SKM-1 (cell line): Measurements from ENCODE around the gene LYPD4.
"Not testable (repeated sequence)": the region's sequence is repeated elsewhere in the genome, so short reads cannot be mapped to it uniquely, and the experiment has no call there.

ENCODE experiments used
- DNase-seq: peaks from one replicate; lab custom pipeline; 2025; ENCODE audit not compliant: unreplicated experiment; lab: John Stamatoyannopoulos, UW

The LYPD4 gene

DNA sequence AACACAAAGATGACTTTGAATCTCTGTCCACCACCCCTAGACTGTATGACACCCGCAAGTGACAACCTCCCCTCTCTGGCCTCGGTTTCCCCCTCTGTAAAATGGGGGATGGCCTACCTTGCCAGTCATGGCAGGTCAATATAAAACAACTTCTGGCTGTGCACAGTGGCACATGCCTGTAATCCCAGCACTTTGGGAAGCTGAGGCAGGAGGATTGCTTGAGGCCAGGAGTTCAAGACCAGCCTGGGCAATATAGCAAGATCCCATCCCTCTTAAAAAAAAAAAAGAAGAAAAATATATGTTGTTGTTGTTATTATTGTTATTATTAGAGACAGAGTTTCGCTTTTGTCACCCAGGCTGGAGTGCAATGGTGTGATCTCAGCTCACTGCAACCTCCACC, 31.5 kb upstream of the LYPD4 start:
- DNase-seq: not testable (repeated sequence)

DNA sequence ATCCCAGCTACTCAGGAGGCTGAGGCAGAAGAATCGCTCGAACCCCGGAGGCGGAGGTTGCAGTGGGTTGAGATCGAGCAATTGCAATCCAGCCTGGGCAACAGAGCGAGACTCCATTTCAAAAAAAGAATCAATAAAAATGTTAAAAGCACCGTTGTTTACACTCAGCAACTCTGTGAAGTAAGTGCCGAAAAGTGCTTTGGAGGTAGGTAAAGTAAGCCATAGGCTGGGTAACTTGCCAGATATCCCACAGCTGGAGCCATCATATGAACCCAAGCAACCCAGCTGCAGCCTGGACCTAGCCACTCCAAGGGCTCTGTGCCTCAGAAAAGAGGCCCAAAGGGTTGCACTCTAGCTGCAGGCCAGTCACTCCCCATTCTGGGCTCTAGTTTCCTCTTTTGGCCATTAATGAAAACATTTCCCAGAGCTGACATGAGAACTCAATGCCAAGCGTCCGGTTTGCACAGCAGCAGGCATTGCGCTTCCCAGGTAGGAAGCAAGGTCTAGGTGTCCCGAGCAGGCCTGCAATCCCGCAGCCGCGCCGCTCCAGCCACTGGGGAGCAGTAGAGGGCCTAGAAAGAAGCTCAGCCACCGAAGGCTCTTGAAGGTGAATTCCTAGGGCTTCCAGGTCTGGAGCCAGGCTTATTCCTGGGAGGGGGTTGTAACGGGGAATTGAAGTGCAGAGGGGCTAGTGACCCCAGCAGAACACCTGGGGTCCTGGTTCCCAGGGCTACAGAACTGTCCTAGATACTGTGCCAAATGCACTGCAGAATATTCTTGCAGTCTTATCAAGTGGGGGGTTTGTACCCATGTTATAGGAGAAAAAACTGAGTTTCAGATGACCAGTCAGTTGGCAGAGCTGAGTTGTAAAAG, 28.5 kb upstream of the LYPD4 start:
- no peak for DNase-seq

DNA sequence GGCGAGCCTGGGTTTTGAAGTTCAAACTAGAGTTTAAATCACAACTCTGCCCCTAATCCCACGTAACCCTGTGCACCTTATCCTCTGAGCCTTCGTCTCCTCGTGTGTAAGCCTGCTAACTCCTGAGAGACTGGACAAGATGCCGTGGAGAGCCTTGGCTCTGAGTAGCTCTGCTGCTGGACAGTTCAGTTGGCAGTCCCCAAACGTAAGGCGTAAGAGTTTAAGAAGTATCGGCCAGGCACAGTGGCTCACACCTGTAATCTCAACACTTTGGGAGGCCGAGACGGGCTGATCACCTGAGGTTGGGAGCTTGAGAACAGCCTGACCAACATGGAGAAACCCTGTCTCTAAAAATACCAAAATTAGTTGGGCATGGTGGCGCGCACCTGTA, 27.9 kb upstream of the LYPD4 start:
- no peak for DNase-seq

DNA sequence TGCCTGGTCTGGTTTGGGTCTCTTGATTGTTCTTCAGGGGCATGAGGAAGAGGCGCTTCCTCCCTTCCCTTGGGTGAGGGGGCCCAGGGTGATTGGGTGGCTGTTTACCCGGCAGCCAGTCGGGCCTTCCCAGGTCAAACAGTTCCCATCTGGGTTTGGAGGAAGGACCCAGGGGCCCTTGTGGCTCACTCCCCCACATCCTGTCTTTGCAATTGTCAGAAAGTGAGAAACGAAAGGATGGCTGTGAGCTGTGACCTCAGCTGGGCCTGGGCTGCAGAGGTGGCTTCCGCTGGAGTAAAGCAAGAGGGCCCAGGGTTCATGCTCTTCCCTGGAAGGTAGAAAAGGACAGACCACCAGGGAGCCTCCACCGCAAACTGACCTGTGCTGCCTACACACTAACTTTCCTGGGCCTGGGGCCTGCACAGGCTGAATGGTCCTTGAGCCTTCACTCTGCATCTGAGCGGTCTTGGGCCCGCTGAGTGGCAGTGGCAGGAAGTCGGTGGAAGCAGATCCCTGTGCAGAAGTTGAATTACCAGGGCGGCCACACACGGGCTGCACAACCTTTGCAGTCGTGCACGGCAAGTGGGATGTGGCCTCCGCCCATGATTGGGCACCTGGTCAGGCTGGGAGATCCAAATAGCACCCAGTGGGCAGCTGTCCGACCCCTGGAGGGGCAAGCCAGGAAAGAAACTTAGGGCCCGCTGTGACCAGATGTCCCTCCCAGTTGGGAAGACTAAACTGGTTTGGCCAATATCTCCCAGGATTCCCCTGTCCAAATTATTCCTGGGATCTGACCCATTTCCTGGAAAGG, 27.3 kb upstream of the LYPD4 start:
- peak; percentile 15 for DNase-seq

DNA sequence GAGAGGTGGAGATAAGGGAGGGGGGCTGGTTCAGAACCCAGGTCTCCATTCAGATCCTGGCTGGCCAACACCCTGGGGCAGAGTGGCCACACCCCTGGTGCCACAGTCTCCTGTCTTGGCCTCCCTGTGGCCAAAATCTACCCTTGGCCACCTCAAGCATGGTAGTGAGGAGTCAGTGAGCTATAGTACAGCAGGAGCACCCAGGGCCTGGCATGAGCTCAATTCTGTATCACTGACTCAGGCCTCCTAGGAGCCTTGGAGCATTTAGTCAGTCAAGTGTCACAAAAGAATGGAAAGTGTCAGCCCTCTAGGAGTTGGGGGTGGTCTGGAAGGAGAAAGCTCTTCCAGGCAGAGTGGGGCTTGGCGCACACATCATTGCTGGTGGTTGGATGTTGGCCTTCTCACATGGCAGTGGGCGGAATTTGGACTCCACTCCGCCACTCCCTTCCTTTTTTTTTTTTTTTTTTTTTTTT, 26.0 kb upstream of the LYPD4 start:
- no peak for DNase-seq

DNA sequence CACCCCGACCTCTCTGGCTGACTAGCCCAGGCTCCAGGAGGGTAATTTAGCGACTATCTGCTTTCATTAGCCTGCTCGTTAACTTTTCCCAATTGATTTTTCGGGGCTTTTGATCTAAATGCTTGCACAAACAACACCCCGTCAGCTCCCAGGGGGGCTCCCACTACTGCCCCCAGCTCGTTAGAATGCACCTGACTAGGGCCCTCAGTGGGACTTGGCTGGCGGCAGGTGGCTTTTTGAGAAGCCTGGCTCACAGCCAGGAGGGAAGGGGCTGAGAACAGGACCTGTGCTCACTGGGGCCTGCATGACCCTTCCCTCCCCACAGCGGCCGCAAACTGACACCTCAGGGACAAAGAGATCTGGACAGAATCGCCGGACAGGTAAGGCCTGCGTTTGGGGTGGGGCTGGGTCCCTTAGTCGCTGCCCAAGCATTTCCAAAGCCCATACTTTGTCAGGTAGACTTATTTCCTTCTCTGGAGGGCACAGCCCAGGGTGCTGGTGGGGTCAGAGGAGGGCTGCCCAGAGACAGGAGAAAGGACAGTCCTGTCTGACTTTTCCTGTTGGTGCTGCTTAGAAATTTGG, 25.0 kb upstream of the LYPD4 start:
- DNase-seq: no peak

DNA sequence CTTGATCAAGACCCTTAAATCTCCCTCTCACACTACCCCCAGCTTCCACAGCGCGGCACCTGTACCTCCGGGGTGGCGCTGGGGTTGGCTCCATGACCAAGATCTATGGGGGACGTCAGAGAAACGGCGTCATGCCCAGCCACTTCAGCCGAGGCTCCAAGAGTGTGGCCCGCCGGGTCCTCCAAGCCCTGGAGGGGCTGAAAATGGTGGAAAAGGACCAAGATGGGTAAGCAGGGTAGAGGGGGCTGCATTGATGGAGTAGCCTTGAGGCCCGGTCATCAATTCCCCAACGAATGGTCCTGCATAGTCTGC, 24.5 kb upstream of the LYPD4 start:
- DNase-seq: no peak

DNA sequence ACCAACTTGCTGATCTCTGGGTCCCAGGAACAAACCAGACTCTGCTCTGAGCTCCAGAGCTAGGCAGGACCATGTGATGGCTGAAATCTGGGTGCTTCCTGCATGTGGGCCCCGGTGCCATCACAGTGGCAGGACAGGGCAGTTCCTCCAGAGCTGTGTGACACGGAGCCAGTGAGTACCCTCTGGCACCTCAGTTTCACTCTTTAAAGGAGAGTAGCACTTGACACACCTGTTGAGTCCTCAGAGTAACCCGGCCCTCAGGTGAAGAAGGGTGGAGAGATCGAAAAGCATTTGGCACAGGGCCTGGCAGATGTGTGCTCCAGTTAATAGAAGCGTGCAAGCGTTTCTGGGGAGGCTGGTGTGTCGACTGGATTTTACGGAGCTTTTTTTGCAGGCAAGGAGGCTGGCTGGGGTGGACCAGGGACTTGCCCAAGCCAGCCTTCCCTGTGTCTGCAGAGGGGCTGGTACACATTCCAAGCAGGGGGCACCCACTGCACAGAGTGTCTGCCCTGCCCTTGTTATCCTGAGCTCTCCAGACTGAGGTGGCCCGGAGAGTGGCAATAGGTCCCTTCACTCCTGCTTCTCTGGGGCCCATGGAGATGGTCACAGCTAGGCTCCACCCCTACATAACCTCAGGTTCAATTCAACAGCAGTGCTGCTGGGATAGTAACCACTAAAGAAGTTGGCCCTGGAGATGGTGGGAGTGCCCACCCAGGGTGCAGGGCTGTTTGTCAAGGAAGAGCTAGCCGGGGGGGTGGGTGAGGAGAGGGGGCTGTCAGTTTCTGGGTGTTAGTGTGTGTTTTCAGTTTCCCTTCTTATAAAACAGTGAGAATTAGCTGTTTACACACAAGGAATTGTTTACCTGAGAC, 23.9 kb upstream of the LYPD4 start:
- DNase-seq: no peak

DNA sequence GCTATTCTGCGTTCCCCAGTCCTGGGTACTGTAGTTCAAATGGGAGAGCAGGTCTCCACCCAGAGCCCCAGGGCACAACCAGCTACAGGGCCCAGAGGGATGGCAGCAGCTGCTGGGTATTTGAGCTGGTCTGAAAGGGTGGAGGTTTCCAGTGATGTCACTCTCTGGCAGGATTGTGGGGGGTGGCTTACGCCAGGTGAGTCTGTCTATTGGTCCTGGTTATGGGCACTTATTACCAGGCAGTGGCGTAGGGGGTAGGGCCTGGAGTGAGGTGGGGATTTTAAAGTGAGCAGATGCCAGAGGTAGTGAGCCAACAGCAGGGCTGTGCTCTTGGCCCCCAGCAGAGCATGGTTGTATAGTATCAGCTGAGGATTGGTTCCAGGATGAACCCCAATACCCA, 21.8 kb upstream of the LYPD4 start:
- DNase-seq: no peak

DNA sequence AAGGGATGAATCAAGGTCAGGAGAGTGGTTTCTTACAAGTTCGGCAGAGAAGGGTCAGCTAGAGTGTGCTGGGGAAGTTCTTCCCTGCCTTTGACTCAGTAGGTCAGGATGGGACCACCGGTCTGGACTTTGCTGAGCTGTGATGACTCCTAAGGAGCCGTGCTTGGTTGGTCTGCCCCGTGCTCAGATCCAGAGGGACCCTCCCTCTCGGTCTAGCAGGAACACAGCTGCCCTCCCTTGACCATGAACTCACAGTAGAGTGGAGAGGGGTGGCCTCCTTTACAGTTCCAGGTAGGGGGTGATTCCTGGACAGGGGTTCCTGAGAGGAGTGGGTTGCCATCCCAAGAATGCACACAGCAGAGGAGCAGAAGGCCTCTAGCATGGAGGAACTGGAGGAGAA, 19.9 kb upstream of the LYPD4 start:
- DNase-seq: no peak

DNA sequence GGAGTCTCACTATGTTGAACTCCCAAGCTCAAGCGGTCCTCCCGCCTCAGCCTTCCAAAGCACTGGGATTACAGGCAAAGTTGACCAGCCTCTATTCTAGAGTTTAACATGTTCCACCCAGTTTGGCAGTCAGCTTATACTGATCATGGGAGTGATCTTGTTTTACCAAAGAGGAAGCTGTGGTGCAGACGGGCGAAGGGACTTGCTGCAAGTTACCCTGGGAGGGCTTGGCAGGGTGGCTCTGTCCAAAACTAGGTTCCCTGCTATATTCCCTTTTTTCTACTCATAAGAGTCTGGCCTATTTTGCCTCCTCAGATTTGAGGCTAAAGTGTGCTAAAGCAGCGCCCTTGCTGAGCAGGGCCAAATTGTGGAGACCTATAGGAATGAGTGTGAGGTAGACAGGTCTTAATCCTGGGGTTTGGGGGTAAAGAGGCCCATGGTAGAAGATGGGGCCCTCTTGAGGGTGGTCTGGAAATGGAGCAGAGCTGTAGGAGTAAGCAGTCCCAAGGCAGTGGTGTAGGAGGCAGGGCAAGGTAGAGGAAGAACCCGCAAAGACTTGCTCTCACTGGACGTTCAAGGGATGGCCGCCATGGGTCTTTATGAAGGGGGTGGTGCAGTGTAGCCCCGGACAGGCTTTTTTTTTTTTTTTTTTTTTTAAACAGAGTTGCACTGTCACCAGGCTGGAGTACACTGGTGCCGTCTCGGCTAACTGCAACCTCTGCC, 18.9 kb upstream of the LYPD4 start:
- DNase-seq: no peak

DNA sequence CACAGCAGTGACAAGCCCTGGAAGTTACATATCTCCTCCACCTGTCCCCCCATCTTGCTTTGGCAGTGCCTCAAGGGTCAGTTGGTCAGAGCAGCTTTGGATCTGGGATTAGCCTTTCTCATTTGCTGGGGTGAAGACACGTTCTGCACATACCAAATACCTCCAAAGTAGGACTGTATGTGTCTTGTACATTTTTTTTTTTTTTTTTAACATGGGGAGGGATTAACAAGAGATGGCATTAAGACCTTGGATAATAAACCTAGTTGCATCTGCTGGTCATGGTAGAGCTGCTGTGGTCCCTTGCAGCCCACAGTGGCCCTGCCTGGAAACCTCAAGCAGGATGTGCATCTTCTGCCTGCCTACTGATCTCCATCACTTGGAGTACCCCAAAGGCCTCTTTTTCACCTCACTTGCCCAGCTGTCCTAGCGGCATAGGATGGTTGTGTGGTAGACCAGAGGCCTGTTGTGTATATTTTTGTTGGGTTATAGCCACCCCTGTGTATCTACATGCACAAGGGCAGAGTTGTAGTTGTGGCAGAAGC, 18.0 kb upstream of the LYPD4 start:
- no peak for DNase-seq

DNA sequence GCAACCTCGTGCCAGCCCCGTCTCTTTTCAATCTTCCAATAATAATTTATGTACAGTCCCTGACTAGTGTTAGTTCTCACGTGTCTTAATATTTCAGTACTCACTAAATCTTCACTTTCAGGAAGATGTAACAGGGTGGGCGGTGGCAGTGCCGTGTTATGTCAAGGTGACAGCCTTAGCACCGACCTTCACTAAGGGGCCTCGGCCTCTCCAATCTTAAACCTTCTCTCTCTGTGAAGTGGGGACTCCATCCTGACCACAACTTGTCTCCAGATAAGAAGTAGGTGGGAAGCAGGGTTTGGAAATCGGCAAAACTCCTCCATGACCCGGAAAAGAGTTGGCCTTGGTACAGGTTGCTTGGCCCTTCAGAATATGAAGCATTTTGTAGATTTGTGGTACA, 17.4 kb upstream of the LYPD4 start:
- no peak for DNase-seq

DNA sequence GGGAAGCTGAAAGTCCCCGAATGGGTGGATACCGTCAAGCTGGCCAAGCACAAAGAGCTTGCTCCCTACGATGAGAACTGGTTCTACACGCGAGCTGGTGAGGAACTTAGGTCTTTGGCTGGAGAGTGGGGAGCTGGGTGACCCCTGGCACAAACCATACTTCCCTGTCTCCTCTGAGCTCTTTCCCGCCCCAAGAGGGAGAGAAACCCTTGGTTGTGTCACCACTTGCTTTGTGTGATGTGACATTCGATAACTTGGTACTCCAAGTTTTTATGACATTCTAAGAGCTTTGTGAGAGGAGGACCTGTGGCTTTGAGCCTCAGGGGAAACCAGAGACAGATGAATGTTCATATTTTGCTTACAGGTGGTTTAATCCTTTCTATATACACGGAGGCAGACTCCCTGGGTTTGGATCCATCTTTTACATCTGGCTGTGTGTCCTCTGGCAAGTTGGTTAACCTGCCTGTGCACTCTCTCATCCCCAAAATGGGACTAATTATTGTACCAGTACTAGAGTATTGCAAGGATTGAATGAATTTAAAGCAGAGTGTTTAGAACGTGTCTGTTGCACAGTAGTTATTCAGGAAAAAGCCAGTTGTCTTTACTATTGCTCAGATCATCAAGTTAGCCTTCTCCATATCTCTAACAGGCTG, 16.8 kb upstream of the LYPD4 start:
- no peak for DNase-seq

DNA sequence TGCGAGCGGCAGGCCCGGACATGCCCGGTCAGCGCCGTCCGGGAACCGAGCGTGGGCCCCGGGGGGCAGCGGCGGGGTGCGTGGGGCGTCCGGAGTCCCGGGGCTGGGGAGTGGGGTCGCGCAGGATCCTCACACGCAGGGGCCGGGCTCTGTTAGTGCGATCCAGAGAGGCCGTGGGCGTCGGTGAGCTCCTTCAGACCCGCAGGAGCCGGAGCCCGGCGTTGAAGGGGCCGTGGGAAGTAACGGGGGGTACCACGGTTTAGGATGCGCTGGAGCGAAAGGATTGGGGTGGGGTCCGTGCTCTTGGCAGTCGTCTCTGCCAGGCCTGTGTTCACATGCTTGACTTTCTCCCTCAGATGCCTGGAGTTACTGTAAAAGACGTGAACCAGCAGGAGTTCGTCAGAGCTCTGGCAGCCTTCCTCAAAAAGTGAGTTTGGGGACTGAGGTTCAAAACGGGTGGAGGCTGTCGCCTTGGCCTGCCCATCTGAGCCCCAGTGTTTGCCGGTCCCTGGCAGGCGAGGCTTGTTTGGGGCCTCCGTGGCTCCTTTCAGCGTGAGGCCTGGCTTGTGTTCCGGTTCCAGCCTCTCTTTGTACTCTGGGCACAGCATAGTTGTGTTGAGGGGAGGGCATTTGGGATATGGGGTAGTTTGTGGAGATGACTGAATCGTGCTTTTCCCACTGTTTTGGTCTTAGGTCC, 16.1 kb upstream of the LYPD4 start:
- DNase-seq: no peak

DNA sequence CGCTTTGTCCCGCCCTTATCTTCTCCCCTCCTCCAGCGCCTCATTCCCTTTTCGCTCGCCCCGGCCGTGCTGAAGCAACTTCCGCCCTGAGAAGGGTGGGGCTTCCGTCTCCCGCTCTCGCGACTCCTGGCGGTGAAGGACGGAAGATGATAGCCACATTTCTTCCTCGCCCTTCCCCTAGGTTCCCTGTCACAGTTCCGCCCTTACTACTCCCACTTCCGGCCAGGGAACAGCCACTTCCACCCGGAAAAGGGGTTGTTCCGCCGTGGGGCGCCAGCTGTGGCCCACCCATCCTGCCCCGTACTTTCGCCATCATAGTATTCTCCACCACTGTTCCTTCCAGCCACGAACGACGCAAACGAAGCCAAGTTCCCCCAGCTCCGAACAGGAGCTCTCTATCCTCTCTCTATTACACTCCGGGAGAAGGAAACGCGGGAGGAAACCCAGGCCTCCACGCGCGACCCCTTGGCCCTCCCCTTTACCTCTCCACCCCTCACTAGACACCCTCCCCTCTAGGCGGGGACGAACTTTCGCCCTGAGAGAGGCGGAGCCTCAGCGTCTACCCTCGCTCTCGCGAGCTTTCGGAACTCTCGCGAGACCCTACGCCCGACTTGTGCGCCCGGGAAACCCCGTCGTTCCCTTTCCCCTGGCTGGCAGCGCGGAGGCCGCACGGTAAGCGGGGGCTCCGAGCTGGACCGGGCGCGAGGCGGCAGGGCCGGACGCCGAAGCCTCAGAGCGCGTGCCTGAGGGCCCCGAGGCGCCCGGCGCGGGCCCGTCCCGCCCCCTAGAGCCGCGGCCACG, 15.3 kb upstream of the LYPD4 start, which contains the start of gene RPS19:
Gene RPS19 (plus strand): TSS at position 638 of the 801 bp plus-strand sequence. CDS start 520 bp downstream, outside the sequence.
- peak; percentile 79 for DNase-seq

DNA sequence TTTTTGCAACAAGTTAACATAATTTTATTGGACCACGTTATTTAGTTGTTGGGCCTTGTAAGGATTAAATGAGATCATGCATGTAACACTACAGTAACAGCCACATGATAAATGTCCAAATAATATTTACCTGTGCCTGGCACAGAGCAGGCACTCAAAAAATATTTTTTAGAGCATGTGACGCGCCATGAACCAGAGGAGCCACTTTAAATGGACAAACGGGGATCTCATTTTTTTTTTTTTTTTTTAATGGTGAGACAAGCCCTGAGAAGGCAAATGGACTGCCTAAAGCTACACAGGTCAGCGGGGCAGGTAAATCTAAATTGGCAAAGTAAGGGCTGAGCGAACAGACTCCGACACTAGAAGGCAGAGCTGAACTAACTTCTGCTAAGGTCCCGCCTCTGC, 14.7 kb upstream of the LYPD4 start:
- no peak for DNase-seq

DNA sequence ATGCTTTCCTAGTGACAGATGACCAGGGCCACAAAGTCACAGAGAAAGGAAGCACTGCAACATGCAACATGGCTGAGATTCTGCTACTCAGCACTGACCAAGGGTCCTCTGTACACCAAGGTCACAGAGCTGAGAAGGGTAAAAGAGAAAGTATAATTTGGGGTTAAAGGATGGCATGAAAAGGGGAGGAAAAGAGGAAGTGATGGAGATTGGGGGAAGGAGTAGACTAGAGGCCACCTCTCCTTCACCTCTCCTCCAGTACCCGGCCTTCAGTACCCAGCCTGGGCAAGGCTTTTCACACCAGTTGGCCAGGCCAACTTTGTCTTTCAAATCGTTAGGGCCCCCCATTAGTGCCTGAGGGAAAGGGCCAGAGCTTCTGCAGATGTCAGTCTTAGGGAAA, 9.3 kb upstream of the LYPD4 start:
- DNase-seq: no peak
